OCI-LY7 (cell line): ENCODE measurements around the gene TRRAP. TPM values are rescaled to one million over a fixed set of nuclear protein-coding genes. Genes with fewer than 3 reads are reported as not detected.

Experiments used
- BruUV-seq: library from RNA; stranded (reverse); fragments of 400-500 nt; replicated peaks from 2 replicates; lab custom pipeline; 2021; lab: Mats Ljungman, UMichigan
- CTCF ChIA-PET: fragments of 300-600 bp; sonication (Branson Sonifier 250); formaldehyde crosslinking; loops from one replicate; lab custom pipeline; 2022; ENCODE audit warnings: antibody characterized with exemption; ENCODE audit not compliant: unreplicated experiment; lab: Charles Lee
- POLR2A ChIA-PET: fragments of 300-600 bp; sonication (Branson Sonifier 250); formaldehyde crosslinking; loops from one replicate; lab custom pipeline; 2022; ENCODE audit warnings: antibody characterized with exemption; lab: Charles Lee
- DNase-seq: peaks from one replicate; pipeline ENCODE4 v3.0.0-alpha.2; 2015; ENCODE audit warnings: low spot score
- H2AFZ ChIP-seq: fragments of 200-600 bp; sonication (generic), shearing (Covaris generic); 2 replicates; pipeline ENCODE4 v1.6.1; 2014; ENCODE audit warnings: mild to moderate bottlenecking, antibody characterized with exemption, low read length, moderate library complexity
- H3K27ac ChIP-seq: fragments of 200-600 bp; sonication (generic); 2 replicates; pipeline ENCODE4 v1.5.1; 2014; ENCODE audit warnings: mixed run types, low read depth, mild to moderate bottlenecking, moderate library complexity, low read length, inconsistent platforms; ENCODE audit not compliant: poor library complexity, severe bottlenecking
- H3K36me3 ChIP-seq: fragments of 200-600 bp; sonication (generic); 2 replicates; pipeline ENCODE4 v1.6.1; 2014; ENCODE audit warnings: mild to moderate bottlenecking, antibody characterized with exemption, low read length, moderate library complexity, mixed read lengths; ENCODE audit not compliant: insufficient read depth
- H3K4me1 ChIP-seq: fragments of 200-600 bp; sonication (generic); 2 replicates; pipeline ENCODE4 v1.5.1; 2014; ENCODE audit warnings: mild to moderate bottlenecking, low read length; ENCODE audit not compliant: insufficient read depth, poor library complexity, severe bottlenecking
- H3K4me2 ChIP-seq: fragments of 200-600 bp; sonication (generic); 2 replicates; pipeline ENCODE4 v1.6.1; 2014; ENCODE audit warnings: mild to moderate bottlenecking, low read length
- H3K4me3 ChIP-seq: fragments of 200-600 bp; sonication (generic); 2 replicates; pipeline ENCODE4 v1.5.1; 2014; ENCODE audit warnings: mild to moderate bottlenecking, low read depth, low read length; ENCODE audit not compliant: poor library complexity, severe bottlenecking
- H3K79me2 ChIP-seq: fragments of 200-600 bp; sonication (generic); 2 replicates; pipeline ENCODE4 v1.6.1; 2016; ENCODE audit warnings: low read depth, mild to moderate bottlenecking, low read length, moderate library complexity, mixed read lengths; ENCODE audit not compliant: insufficient read depth
- H3K9me2 ChIP-seq: fragments of 200-600 bp; sonication (generic); 2 replicates; pipeline ENCODE4 v1.6.1; 2016; ENCODE audit warnings: mild to moderate bottlenecking, low read length, mixed read lengths; ENCODE audit not compliant: insufficient read depth
- H3K9me3 ChIP-seq: fragments of 200-600 bp; sonication (generic); 2 replicates; pipeline ENCODE4 v1.6.1; 2014; ENCODE audit warnings: mild to moderate bottlenecking, mixed run types, low read length, mixed read lengths
- H4K20me1 ChIP-seq: fragments of 200-600 bp; sonication (generic); 2 replicates; pipeline ENCODE4 v1.6.1; 2014; ENCODE audit warnings: mild to moderate bottlenecking, antibody characterized with exemption, low read length, moderate library complexity, mixed read lengths; ENCODE audit not compliant: insufficient read depth
- CTCF ChIP-seq: fragments of 200-600 bp; sonication (generic); conservative IDR thresholded peaks from 2 replicates; pipeline ENCODE4 v1.5.1; 2014; ENCODE audit warnings: mild to moderate bottlenecking, antibody characterized with exemption, low read length, moderate library complexity, mixed read lengths
- EZH2phosphoT487 ChIP-seq: fragments of 200-600 bp; sonication (generic); IDR thresholded peaks from 2 replicates; pipeline ENCODE4 v1.6.1; 2018; ENCODE audit warnings: low read depth, borderline replicate concordance, mild to moderate bottlenecking, mixed run types, antibody characterized with exemption, low read length, moderate library complexity, mixed read lengths
- intact Hi-C: fragments of 100-400 bp; cut with micrococcal nuclease; formaldehyde crosslinking; loops from one replicate; pipeline ENCODE4 v1.10.0; 2022; ENCODE audit not compliant: unreplicated experiment
- total RNA-seq, 2 experiments: library from RNA; depleted of rRNA in 1 of 2; stranded (reverse); fragments of >200 nt in 1 of 2; shearing (Covaris generic) in 1 of 2; gene quantifications; 2 replicates each; pipeline ENCODE4 v1.2.3, GENCODE V29; 2014 to 2022

The TRRAP gene
- total RNA-seq, 2 experiments from 2014 or later = 50.4 to 86.1 TPM

GRCh38 chr7:99002148-99002826 lies 124.0 kb downstream of the TRRAP start:
- H3K4me3 ChIP-seq = no peak overlapping the region
- no peaks in the 10 kb centered on the region for H3K9me3 ChIP-seq
- no peak overlapping the region for H3K4me2 ChIP-seq
- no TSS peak for BruUV-seq
- H3K36me3 ChIP-seq = peaks cover 97% of the 10 kb centered on the region
- H3K4me1 ChIP-seq = no peaks in the 10 kb centered on the region
- H2AFZ ChIP-seq = no peak overlapping the region
- intact Hi-C loops = no loop called here
- no peaks in the 10 kb centered on the region for H4K20me1 ChIP-seq
- H3K27ac ChIP-seq = no peak overlapping the region
- DNase-seq = no peak
- H3K9me2 ChIP-seq = no peaks in the 10 kb centered on the region
- CTCF ChIA-PET = no interaction called here
- POLR2A ChIA-PET = interaction anchor here (1.0 kb wide), 1 partner anchor 23 kb away, joined by 5 read pairs; no protein-coding TSS in a partner anchor
- H3K79me2 ChIP-seq = no peaks in the 10 kb centered on the region
- TF ChIP-seq CTCF (no peak), EZH2phosphoT487 (no peak)

GRCh38 chr7:99002827-99003212 lies 124.5 kb downstream of the TRRAP start:
- no peaks in the 10 kb centered on the region for H3K9me3 ChIP-seq
- H2AFZ ChIP-seq = no peak overlapping the region
- no peaks in the 10 kb centered on the region for H3K79me2 ChIP-seq
- no peak overlapping the region for H3K4me3 ChIP-seq
- POLR2A ChIA-PET = no interaction called here
- no peaks in the 10 kb centered on the region for H3K4me1 ChIP-seq
- no TSS peak for BruUV-seq
- peaks cover 92% of the 10 kb centered on the region for H3K36me3 ChIP-seq
- TF ChIP-seq EZH2phosphoT487 (no peak), CTCF (no peak)
- H3K4me2 ChIP-seq = no peak overlapping the region
- H4K20me1 ChIP-seq = no peaks in the 10 kb centered on the region
- no peak for DNase-seq
- CTCF ChIA-PET = no interaction called here
- intact Hi-C loops = no loop called here
- no peak overlapping the region for H3K27ac ChIP-seq
- no peaks in the 10 kb centered on the region for H3K9me2 ChIP-seq

- no peaks in the 10 kb centered on the region for H4K20me1 ChIP-seq
- H3K4me3 ChIP-seq = no peak overlapping the region
- no peaks in the 10 kb centered on the region for H3K9me3 ChIP-seq
- intact Hi-C loops = no loop called here
- H3K4me2 ChIP-seq = no peak overlapping the region
- BruUV-seq = no TSS peak
- POLR2A ChIA-PET = no interaction called here
- H3K4me1 ChIP-seq = no peaks in the 10 kb centered on the region
- DNase-seq = no peak
- H3K79me2 ChIP-seq = no peaks in the 10 kb centered on the region
- CTCF ChIA-PET = no interaction called here
- no peak for TF ChIP-seq CTCF
- TF ChIP-seq EZH2phosphoT487 = no peak
- no peak overlapping the region for H2AFZ ChIP-seq
- H3K27ac ChIP-seq = no peak overlapping the region
- H3K9me2 ChIP-seq = no peaks in the 10 kb centered on the region
- peaks cover 92% of the 10 kb centered on the region for H3K36me3 ChIP-seq
These were observed 125.1 kb downstream of the TRRAP start for GRCh38 chr7:99003419-99003818.
